NAMALWA (cell line): ENCODE data around the gene HTRA2.

ENCODE experiments used
- DNase-seq: peaks from one replicate; pipeline ENCODE4 v3.0.0-alpha.2; 2015; ENCODE audit warnings: low spot score

HTRA2 gene

DNA sequence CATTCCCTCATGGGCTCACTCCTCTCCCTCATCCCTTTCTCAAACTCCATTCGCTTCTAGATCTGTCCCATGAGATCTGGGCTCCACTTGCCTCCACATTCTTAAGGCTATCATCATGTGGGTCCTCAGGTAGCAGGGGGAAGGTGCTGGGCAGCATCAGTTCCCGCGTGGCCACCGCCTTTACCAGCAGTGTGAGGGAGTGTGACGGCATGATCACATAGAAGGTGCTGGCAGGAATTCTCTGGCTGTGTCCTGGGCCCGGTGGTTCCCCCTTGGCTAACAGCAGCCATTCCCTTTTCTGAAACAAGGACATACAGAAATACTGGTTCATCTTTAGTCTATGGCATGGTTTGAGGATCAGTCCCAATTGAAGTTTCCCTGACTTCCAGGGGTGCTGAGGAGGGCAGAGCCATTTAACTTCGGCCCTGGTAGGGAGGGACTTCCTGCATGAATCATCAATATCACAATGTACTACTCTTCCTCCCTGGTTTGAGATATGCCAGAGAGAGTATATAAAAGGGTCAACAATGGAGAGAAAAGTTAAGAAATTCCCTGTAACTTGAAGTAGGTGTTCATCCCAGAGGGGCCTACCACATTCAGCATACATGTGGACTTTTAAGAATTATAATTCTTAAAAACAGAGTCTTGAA lies 32.5 kb downstream of the HTRA2 start:
- DNase-seq, result no peak

DNA sequence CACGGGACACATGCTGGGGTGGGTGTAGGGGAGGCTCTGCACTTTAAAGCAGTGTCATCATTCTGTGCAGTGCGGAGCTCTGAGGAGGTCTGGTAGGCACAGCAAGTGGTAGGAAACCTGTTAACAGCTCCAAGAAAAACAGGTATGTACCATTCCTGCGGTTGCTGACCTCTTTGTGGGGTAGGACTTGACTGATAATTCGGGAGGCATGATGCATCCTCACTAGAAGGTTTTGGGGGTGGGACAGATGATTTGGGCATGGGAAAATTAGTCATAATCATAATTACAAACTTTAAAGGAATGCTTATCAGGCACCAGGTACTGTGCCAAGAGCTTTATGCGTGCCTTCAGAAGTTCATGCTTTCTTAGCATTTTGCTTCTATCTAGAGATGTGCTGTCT lies 34.5 kb downstream of the HTRA2 start:
- no peak for DNase-seq

DNA sequence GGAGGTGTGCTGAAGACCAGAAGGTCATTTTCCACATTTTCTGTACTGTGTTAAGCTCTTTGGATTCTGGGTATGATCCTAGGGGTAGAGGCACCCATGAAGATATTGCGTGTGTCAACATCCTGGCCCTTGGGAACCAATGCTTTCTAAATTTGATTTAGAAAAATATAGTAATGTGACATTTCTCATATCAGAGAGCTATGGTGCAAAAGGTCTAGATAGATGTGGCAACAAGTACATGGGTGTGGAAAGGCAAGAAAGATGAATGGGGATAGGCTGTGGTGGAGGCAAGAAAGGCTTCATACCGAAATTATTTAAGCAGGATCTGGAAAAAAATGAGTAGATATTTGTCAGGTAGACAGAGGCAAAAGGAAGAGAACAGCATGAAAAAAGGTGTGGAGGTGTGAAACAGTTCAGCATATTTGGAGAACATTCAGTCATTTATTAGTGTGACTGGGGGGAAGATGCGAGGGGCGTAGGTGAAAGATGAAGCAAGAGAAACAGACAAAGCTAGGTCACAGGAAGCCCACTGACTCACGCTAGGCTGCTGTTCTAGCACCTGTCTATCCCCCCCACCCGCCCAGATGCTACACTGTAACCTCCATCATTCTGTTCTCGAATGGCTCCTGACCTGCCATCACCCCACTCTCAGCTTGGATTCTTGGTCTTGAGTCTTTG lies 36.5 kb downstream of the HTRA2 start:
- DNase-seq, result no peak

DNA sequence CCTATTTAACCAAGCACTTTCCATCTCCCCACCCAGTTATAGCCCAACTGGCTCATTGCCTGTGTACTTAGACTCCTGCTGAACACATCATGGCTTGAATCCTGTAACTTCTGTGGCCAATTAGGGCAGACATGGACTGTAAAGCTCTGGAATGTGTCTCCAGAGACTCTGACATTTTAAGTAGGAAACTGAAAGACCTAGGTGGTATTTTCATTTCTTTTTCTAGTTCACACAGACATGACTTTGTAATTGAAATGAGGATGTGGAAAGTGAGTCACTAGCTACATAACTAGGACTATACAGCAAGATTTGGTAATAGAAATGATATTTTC lies 37.0 kb downstream of the HTRA2 start:
- DNase-seq, result no peak

DNA sequence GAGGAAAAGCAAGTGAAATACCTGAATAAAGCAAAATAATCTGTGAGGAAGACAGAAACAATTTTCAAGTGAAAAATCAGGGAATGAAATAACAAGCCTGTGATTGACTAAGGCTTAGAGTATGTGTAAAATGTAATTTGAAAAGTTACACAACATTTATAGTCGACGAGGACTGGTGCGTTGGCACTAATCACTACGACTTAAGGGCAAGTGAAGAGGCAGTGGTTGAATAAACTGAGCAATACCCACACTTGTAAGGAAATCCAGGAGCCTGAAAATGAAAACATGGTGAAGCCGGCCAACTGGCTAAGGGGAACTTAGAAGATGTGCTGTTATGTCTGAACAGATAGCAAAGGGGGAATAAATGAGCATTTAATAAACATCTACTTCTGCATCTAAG lies 38.1 kb downstream of the HTRA2 start:
- DNase-seq, result no peak

DNA sequence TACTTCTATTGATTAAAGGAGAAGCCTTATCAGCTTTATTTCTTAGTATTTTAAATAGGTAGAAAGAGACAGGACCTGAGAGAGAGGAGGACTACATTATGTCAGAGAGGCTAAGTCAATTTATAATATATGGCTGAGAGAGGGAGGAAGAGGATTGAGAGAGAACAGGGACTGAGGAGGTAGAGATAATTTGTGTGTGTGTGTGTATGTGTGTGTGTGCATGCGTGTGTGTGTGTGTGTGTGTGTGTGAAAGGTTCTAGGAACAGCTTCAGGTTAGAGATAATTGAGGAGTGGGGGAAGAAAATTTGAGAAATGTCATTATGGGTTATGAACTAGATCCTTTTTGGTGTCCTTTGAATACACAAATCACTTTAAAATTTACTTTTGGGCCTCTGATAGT lies 40.0 kb downstream of the HTRA2 start:
- DNase-seq, result no peak

DNA sequence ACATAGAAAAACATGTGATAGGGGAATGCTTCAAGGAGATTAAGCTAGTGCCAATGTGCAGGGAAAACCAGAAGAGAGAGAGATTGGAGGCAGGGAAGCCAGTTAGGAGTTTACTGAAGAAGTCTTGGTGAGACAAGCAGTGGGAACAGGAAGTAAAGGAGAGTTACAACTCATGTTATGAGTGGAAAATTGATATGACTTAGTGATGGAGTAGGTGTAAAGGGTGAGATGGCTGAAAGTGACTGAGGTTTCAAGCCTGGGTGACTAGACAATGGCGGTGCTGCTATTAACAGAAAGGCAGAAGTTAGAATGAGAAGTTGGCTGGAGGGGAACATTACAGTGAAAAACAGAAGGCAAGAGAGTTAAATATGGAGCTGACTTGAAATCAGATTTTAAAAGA lies 41.3 kb downstream of the HTRA2 start:
- DNase-seq, result peak; percentile 32

DNA sequence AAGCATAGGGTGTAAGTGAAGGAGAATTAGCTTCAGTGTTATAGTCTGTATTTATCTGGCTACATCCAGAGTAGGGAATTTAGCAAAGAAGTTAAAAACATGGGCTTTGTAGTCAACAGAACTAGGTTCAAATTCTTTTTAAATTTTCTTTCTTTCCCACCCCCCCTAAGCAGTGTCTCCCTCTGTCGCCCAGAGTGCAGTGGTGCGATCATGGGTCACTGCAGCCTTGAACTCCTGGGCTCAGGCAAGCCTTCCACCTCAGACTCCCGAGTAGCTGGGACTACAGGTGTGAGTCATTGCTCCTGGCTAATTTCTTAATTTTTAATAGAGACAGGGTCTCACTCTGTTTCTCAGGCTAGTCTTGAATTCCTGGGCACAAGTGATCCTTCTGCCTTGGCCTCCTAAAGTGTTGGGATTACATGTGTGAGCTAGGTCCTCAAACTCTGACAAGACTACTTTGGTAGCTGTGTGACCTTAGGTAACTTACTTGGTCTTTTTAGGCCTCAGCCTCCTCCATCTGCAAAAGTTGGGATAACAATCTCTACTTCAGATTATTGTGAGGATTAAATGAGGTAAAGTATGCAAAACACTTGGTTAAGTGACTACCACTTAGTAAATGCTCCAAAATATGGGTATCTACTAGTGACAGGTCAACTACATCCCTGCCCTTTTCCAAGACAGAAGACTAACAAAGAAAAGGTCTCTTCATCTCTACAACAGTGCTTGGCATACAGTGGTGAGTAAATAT lies 42.6 kb downstream of the HTRA2 start:
- DNase-seq, result no peak

DNA sequence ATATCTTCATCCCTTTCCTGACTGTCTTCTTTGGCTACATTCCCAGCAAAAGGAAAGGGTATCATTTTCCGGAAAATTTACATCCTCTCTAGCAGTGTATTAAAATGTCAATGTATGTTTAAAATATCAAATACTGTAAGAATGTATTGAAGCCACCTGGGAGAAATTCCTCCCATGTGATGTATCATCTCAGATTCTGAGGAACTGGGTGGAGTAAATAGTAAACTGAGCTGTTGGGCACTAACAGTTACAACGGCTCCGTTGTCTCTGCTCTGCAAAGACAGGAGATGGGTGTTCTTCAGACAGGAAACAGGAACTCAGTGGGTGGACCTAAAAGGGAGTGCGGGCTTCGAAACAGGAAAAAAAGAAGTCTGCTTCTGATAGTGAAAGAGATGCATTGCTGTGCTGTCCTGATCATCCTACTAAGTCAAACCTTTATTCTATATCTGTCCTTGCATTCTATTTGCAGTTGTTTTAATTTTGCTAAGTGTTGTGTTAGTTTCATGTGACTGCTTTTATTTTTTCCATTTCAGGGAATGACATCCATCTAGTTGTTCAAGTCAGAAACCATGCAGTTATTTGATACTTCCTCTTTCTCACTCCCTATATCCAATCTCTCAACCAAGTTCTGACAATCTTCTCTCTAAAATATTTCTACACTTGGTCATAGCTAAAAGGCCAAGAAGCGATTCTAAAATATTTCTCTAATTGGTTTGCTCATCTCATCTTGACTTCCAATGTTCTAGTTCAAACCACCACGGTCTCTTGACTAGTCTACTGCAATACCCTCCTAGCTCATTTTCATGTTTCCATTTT lies 44.2 kb downstream of the HTRA2 start:
- DNase-seq, result peak; percentile 57

DNA sequence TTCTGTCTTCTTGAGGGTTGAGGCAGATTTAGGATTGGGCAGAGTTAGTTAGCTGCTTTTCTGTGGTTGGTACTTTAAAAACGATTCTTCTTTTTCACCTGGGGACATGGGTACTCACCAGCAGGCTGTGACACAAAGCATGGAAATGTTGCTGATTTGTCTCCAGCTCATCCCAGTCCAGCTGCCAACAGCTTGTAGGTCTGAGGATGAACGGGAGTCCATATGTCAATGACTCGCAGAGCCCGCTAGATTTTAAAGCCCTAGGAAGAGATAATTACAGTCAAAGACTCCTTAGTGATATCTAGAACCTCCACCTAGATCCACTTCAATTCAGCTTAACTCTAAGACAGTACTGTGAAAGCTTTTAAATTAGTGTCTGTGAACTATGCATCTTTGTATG lies 45.6 kb downstream of the HTRA2 start:
- no peak for DNase-seq

DNA sequence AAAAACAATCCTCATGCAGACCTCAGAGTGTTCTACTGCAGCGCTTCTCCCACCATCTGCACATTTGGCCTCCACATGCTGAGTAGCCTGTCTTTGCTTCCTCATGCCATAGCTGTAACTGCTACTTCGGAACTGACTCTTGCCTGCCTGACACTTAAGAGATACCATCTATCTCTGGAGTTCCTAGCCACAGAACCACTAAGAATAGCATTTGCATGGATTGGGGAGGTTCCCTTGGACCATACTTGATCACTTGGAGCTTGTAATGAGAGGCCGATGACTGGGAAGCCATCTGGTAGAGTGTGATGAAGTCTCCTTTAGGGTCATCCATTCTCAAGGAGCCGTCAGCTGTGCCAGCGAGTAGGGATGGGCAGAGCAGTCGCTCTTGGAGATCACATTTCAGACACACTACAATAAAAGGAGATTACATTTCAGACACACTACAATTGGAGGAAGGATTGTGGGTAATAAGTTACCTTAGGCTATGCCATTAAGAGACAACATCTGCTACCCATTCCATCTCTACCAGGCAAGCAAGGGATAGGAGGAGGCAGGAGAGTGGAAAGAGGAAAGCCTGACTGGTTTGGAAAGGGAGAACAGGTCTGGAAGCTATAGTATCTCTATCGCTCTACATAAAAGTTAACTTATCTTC lies 46.6 kb downstream of the HTRA2 start:
- no peak for DNase-seq

DNA sequence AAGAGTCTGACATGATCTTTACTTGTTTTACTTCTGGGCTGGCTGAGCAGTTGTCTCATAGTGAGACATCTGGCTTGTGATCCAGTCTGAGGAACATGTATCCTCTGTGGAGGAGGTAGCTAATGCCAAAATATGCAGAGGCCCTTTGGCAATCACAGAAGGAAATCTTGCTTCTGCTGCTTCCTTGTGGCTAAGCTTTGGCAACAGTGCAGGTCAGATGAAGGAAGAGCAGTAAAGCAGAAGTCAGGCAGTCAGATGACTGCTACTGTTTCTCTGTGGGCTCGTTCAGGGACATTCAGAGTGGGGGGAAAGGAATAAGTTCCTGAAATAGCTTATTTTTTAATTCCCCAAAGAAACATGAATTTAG lies 47.1 kb downstream of the HTRA2 start:
- DNase-seq, result no peak

DNA sequence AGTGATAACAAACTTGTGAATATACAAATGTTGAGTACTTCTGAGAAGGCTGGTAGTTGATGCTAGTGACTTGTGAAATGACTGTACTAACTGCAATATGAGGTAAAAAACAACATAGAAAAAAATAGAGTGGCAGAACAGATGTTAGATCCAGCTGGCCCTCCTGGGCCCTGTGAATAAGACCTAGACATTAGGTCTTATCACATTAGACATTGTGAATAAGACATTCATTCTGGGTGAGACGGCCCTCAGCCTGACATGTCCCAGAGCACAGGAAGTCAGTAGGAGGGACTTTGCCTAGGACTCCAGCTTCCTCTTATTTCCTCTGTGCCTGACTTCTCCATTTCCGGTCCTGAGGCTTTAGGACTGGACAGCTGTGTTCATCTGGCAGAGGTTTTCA lies 47.7 kb downstream of the HTRA2 start:
- DNase-seq, result no peak

DNA sequence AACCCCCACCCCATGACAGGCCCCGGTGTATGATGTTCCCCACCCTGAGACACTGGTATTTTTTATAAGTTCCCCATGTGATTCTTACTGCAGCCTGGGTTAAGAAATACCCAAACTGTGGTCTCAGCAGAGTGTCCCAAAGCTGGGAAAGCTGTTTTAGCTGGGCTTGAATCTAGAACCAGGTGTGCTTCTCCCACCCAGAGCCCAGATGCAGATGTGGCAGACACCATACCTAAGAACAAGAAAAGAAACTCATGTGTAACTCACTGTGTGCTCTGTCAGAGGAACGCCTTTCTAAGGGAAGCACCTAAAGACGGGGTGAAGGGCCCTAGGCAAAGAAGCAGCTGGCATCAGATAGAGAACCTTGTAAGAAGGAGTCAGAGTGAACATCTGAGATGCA lies 48.7 kb downstream of the HTRA2 start:
- no peak for DNase-seq

DNA sequence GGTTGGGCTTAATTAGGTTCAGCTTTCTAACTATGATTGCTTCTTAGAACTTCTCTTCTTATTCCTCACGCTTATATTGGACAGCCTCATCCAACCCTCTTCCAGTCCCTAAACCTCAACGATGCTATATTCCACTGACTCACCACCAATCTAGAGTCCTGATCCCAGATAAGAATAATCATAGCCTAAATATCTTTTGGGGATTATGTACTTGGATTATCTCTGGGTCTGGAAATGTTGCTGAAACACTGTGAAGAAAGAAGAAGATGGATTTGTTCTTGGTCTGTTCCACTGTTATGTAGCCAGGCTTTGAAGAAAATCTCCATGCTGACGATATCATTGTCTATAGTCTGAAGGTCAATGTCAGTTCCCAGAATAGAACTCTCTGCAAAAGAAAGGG lies 51.7 kb downstream of the HTRA2 start:
- no peak for DNase-seq

DNA sequence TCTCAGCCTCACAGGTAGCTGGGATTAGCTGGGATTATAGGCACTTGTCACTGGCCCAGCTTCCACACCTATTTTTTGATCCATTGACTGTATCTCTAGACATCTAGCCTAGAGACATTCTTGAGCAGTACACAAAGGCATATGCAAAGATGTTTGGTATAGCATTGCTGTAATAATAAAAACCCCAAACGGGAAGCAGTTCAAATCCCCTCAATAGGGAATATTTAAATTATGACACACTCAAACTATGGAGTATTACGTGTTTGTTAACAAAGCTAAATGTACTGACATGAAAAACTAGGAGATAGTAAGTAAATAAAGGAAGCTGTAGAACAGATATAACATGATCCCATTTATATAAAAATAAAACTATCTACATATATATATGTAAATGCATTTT lies 52.5 kb downstream of the HTRA2 start:
- no peak for DNase-seq
